Adrenal gland (tissue), 5 donors: ENCODE data around the gene MYADML2.

Experiments
- CTCF ChIP-seq, 6 experiments: fragments of 450-650 bp in 4 of 6; fragments of 200-600 bp in 2 of 6; sonication (generic) in 1 of 6; IDR thresholded peaks; 1 replicate in 5 of 6; 2 replicates in 1 of 6; pipeline versions ENCODE4 v1.5.1 to v1.8.0; 2016 to 2021; ENCODE audit warnings: antibody characterized with exemption in 6 of 6, mild to moderate bottlenecking in 2 of 6, moderate library complexity in 1 of 6
- POLR2A ChIP-seq, 2 donors: fragments of 450-650 bp; IDR thresholded peaks; one replicate each; pipeline ENCODE4 v1.6.1; 2017; ENCODE audit warnings: antibody characterized with exemption in 2 of 2, mild to moderate bottlenecking in 2 of 2, moderate library complexity in 1 of 2
- donor health status: DM: no; HTN: no; CAD: no.

- TF ChIP-seq CTCF (IDR thresholded peaks at IDR 0.05) (peak in 1 of 6 experiments; percentile 2), POLR2A (IDR thresholded peaks at IDR 0.05) (no peak)
Observed at GRCh38 chr17:81960130-81960958, 13.3 kb upstream of the MYADML2 start.
